Nephron (organoid): ENCODE data around the gene CACNA2D2.

Source experiments
- H3K27ac Mint-ChIP-seq, 3 experiments: 2 replicates each; pipeline ENCODE4 v1.8.0; 2020; ENCODE audit warnings: mixed read lengths in 3 of 3, mild to moderate bottlenecking in 2 of 3, moderate library complexity in 1 of 3
- H3K27me3 Mint-ChIP-seq: 2 replicates; pipeline ENCODE4 v1.8.0; 2021; ENCODE audit warnings: low read depth, mild to moderate bottlenecking, moderate library complexity, mixed read lengths
- H3K36me3 Mint-ChIP-seq: 2 replicates; pipeline ENCODE4 v1.8.0; 2020; ENCODE audit warnings: low read depth, mixed read lengths
- H3K4me1 Mint-ChIP-seq: 2 replicates; pipeline ENCODE4 v1.8.0; 2020; ENCODE audit warnings: mixed read lengths
- H3K4me3 Mint-ChIP-seq, 3 experiments: 2 replicates each; pipeline ENCODE4 v1.8.0; 2020; ENCODE audit warnings: mild to moderate bottlenecking in 3 of 3, mixed read lengths in 3 of 3, moderate library complexity in 2 of 3
- H3K9me3 Mint-ChIP-seq: 2 replicates; pipeline ENCODE4 v1.8.0; 2020; ENCODE audit warnings: mixed read lengths
- CTCF ChIP-seq, 3 experiments: fragments of 200-600 bp; sonication (generic); IDR thresholded peaks; one replicate each; pipeline ENCODE4 v1.5.0; 2021; ENCODE audit warnings: antibody characterized with exemption in 3 of 3; ENCODE audit not compliant: unreplicated experiment in 3 of 3

Gene CACNA2D2

GRCh38 chr3:50422153-50422552, 81.3 kb downstream of the CACNA2D2 start:
- Mint-ChIP-seq H3K4me1 (peaks cover 5% of the 10 kb centered on the region), H3K27me3 (peaks cover 7% of the 10 kb centered on the region), H3K4me3 (no peak overlapping the region), H3K36me3 (no peaks in the 10 kb centered on the region), H3K27ac (no peak overlapping the region), H3K9me3 (no peaks in the 10 kb centered on the region)
- TF ChIP-seq CTCF (IDR thresholded peaks at IDR 0.05; ENCODE audit: unreplicated experiment in 3 of 3) = no peak

- Mint-ChIP-seq H3K27ac (no peak overlapping the region), H3K36me3 (no peaks in the 10 kb centered on the region), H3K9me3 (no peaks in the 10 kb centered on the region), H3K27me3 (peaks cover 7% of the 10 kb centered on the region), H3K4me3 (no peak overlapping the region), H3K4me1 (peaks cover 5% of the 10 kb centered on the region)
- TF ChIP-seq CTCF (IDR thresholded peaks at IDR 0.05; ENCODE audit: unreplicated experiment in 3 of 3) = no peak
These were observed 83.7 kb downstream of the CACNA2D2 start for GRCh38 chr3:50419595-50420370.

- Mint-ChIP-seq H3K36me3 (no peaks in the 10 kb centered on the region), H3K27ac (no peak overlapping the region), H3K9me3 (no peaks in the 10 kb centered on the region), H3K4me3 (no peak overlapping the region), H3K27me3 (peaks cover 7% of the 10 kb centered on the region), H3K4me1 (peaks cover 5% of the 10 kb centered on the region)
- TF ChIP-seq CTCF (IDR thresholded peaks at IDR 0.05; ENCODE audit: unreplicated experiment in 3 of 3) = no peak
These were observed 84.6 kb downstream of the CACNA2D2 start for GRCh38 chr3:50418850-50419249.

- Mint-ChIP-seq H3K27ac (no peak overlapping the region), H3K27me3 (peaks cover 5% of the 10 kb centered on the region), H3K4me1 (peaks cover 5% of the 10 kb centered on the region), H3K4me3 (no peak overlapping the region), H3K36me3 (no peaks in the 10 kb centered on the region), H3K9me3 (no peaks in the 10 kb centered on the region)
- no peak for TF ChIP-seq CTCF (IDR thresholded peaks at IDR 0.05; ENCODE audit: unreplicated experiment in 3 of 3)
These were observed 85.8 kb downstream of the CACNA2D2 start for GRCh38 chr3:50417637-50418033.

GRCh38 chr3:50416736-50417636, 86.4 kb downstream of the CACNA2D2 start:
- peaks cover 5% of the 10 kb centered on the region for H3K4me1 Mint-ChIP-seq
- H3K27me3 Mint-ChIP-seq = no peaks in the 10 kb centered on the region
- no peaks in the 10 kb centered on the region for H3K9me3 Mint-ChIP-seq
- no peak for TF ChIP-seq CTCF (IDR thresholded peaks at IDR 0.05; ENCODE audit: unreplicated experiment in 3 of 3)
- no peak overlapping the region for H3K4me3 Mint-ChIP-seq
- H3K27ac Mint-ChIP-seq = no peak overlapping the region
- no peaks in the 10 kb centered on the region for H3K36me3 Mint-ChIP-seq
